HG03342 (cell line): ENCODE data around the gene CCNY.
A peak's percentile ranks its signal among the peaks of the same experiment; 100 is the strongest.

Source experiments
- ATAC-seq: cut with Tn5 transposase; IDR thresholded peaks from one replicate; pipeline ENCODE4 v1.9.1; 2021; ENCODE audit warnings: mild to moderate bottlenecking, moderate library complexity; ENCODE audit not compliant: unreplicated experiment

CCNY gene

GRCh38 chr10:35331894-35332640, 4.2 kb upstream of the CCNY start:
- no peak for ATAC-seq

GRCh38 chr10:35334297-35334696, 2.0 kb upstream of the CCNY start:
- ATAC-seq = no peak

DNA sequence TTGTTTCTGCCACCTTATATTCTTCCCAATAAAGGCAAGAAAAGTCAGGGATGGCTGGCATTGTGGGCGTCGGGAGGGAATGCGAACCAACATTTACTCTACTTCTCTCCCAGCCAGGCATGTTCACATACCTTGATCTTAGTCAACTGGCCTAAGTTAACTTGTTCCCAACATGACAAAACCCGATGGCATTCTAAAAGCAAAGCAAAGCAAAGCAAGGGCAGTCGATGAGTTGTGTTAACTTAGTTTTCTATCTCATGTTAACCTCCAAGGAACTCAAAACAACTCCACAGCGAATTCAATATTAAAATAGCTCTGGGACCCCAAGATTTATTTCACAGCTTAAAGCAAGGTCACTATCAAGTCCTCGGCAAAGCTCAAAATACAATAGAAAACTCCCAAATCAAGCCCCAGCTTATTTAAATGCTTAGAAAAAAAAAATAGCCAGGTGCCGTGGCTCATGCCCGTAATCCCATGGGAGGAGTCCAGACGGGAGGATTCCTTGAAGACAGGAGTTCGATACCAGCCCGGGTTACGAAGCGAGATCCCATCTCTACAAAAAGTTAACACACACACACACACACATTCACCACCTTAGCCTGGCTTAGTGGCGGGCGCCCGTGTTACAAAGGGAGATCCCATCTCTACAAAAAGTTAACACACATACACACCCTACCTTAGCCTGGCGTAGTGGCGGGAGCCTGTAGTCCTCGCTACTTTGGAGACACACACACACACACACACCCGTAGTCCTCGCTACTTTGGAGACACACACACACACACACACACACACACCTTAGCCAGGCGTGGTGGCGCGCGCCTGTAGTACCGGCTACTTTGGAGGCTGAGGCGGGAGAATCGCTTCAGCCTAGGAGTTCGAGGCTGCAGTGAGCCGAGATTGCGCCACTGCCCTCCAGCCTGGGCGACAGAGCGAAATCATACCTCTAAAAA, 901 bp upstream of the CCNY start:
- peak; percentile 7 for ATAC-seq

DNA sequence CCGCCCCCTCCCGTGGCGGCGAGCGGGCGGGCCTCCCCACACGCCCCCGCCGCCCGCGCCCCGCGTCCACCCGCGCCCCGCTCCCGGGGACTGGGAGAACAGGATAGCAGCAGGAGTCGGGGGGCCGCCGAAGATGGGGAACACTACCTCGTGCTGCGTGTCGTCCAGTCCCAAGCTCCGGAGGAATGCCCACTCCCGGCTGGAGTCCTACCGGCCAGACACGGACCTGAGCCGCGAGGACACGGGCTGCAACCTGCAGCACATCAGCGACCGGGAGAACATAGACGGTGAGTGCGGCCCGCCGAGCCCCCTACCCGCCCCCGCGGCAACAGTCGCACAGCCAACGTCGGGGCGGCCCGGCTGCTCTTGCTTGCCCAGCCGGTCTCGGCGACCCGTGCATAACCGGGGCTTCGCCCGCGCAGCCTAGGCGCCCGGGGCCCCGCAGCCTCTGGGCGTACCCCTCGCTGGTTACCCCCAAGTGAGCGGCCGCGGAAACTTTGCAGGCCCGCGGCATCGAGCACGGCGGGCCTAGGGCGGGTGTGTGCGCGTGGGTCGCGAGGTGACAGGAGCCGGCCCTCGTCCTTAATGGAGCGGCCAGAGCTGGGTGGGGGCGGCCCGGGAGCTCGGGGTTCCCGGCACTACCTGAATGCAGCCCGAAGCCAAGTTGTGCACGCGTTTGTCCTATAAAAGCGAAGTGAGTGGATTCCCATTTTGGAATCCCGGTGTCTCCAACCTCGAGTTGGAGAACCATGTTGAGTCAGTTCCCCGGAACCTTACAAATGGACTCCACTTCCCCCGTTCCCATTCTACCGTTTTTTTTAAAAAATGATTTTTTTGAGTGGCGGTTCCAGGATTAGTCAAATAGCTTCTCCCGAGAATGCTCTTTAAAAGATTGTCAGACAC, 863 bp downstream of the CCNY start:
- ATAC-seq = peak; percentile 1

DNA sequence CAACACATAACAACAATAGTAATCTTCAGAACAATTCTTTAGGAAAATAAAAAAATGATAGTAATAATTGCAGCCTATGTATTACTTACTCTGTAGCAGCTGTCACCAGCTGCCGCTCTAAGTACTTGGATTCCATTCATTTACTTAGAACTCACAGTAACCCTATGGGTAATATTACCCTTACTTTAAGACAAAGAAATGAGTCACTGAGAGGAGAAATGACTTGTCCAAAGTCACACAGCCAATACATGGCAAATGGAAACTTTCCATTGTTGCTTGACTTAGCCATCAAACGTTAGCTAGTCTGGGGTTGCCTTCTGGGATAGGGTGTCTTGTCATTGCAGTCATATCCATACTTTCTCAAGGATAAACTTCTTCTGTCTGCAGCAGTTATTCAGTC, 3.6 kb downstream of the CCNY start:
- ATAC-seq = peak; percentile 61

GRCh38 chr10:35340975-35341374, 4.7 kb downstream of the CCNY start:
- no peak for ATAC-seq

- peak; percentile 74 for ATAC-seq
These were observed 5.2 kb downstream of the CCNY start for GRCh38 chr10:35341521-35341920.

DNA sequence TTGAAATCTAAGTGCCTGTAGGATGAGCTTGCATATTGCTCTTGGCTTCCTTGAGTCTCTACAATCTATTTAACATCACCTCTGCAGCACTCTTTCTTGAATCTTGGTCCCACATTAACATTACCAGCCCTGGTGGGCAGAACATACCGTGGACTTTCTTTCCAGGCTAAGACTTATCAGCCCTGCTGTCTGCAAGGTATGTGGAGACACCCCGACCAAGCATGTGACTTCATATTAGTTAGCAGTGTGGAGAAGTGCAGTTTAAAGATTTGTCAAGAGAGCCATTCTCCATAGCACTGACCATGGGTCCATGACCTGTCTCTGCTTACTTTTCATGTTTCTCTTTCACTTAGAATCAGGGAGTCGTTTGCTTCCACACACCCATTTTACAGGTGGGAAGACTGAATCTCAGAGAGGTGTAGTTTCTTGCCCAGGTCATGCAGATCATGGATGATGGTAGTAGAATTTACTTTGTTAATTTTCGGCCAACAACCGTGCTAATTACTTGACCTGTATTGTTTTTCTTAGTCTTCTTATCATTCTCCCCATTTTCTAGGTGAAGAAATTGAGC, 6.0 kb downstream of the CCNY start:
- ATAC-seq = no peak

DNA sequence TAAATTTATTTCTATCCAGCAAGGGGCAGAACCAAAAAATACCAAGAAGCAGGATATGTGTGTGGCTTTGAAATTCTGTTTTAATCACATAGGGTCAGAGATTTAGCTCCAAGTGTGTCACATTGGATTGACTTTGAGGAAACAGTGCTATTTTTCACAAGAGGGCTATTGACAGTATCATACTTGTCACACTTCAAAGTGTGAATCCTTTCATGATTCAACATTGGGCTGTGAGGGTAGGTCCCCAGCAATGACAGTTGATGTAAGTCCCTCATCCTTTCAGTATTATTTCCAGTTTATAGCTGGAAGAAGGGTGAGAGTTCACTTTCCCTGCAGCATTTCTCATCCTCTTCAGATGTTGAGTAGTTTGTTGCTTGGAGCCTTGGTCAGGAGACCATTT, 7.4 kb downstream of the CCNY start:
- ATAC-seq = no peak

DNA sequence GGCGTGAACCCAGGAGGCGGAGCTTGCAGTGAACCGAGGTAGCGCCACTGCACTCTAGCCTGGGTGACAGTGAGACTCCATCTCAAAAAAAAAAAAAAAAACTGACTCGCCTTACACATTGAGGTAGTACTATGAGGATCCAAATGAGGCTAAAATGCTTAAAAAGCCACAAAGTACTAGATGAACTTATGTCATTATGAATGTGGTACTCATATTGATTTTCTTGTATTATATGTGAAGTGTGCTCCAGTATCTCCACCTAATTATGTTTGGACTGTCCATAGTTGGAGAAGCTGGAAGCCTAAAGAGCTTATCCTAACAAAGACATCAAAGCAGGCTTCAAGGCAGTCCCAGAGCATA, 9.1 kb downstream of the CCNY start:
- no peak for ATAC-seq

DNA sequence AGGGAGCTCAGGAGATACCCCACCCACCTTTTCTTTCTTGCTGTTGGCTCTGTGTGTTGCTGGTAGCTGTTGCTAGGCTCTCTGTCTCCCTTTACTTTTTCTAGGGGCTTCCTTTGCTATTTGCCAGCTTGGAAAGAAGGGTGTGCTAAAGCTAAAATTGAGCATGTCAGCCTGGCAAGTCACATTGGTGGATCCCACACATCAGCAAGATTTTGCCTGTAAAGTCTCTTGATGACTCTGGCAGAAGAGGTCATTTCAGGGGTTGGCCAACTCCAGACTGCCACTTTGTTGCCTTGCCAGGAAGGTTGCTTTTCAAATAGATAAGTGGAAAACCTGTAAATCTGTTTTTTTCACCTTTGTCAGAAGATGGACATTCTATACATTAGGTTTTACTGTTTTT, 9.9 kb downstream of the CCNY start:
- no peak for ATAC-seq

DNA sequence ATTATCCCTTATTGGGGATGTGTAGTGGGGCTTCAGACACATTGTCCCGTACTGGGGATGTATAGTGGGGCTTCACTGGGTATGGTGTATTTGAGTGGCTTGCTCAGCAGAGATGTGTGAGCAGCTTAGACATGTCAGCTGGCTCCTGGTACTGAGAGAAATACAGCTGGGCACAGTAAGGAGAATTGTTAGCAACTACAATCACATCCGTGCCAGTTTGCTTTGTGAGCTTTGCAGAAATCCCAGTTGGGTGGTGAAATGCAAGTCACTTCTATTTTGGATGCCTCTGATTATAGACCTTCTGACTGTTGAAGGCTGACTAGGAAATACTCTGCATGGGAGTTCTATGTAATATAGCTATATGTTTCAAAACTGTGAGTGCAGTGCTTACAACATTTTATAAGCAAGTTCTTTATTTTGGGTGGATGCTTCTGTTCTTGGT, 10.8 kb downstream of the CCNY start:
- no peak for ATAC-seq

- no peak for ATAC-seq
These were observed 11.7 kb downstream of the CCNY start for GRCh38 chr10:35347899-35348608.

- no peak for ATAC-seq
These were observed 12.5 kb downstream of the CCNY start for GRCh38 chr10:35348609-35349388.

GRCh38 chr10:35349389-35349915, 13.1 kb downstream of the CCNY start:
- ATAC-seq = no peak

- no peak for ATAC-seq
These were observed 14.7 kb downstream of the CCNY start for GRCh38 chr10:35351021-35351420.

DNA sequence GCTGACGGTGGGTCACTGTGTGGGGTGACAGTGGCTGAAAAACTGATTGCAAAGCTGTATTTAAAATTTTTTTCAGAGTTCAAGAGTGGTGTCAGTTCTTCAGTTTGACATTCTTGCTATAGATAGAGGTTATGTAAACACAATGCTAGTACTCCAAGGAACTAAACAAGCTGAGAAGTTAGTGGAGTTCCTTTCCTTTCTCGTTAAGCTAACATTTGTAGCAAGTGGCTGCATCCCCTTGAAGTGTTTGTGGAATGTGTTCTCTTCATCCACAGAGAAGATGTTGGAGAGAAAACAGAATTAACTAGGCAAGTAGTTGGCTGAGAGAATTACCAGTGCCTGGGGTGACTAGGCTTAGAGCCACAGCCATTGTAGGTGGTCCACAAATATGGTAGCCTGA, 15.8 kb downstream of the CCNY start:
- no peak for ATAC-seq

- no peak for ATAC-seq
These were observed 16.2 kb downstream of the CCNY start for GRCh38 chr10:35352512-35352911.

DNA sequence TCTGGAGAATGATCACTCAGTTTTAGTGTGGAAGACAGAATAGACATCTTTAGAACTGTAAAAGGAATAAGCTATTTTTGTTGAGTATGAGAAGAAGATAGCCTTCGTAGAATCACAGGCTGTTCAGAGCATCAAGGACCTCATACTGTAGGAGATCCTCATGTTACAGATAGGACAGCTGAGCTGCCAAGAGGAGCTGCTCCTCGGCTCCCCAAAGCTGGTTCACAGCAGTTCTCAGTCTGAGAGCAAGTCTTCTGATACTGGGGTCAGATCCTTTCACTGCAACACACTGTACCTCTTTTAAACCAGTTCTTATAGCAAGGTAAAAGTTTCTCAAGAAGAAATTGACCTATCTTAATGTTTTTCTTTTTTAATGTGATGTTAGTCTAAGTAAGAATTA, 17.1 kb downstream of the CCNY start:
- peak; percentile 24 for ATAC-seq
